OCI-LY7 (cell line): Measurements from ENCODE around the gene SLC9A3. TPM values are rescaled to one million over a fixed set of nuclear protein-coding genes. Genes with fewer than 3 reads are reported as not detected.

ENCODE experiments used
- BruUV-seq: library from RNA; stranded (reverse); fragments of 400-500 nt; replicated peaks from 2 replicates; lab custom pipeline; 2021; lab: Mats Ljungman, UMichigan
- CTCF ChIA-PET: fragments of 300-600 bp; sonication (Branson Sonifier 250); formaldehyde crosslinking; loops from one replicate; lab custom pipeline; 2022; ENCODE audit warnings: antibody characterized with exemption; ENCODE audit not compliant: unreplicated experiment; lab: Charles Lee
- POLR2A ChIA-PET: fragments of 300-600 bp; sonication (Branson Sonifier 250); formaldehyde crosslinking; loops from one replicate; lab custom pipeline; 2022; ENCODE audit warnings: antibody characterized with exemption; lab: Charles Lee
- DNase-seq: peaks from one replicate; pipeline ENCODE4 v3.0.0-alpha.2; 2015; ENCODE audit warnings: low spot score
- H2AFZ ChIP-seq: fragments of 200-600 bp; sonication (generic), shearing (Covaris generic); 2 replicates; pipeline ENCODE4 v1.6.1; 2014; ENCODE audit warnings: mild to moderate bottlenecking, antibody characterized with exemption, low read length, moderate library complexity
- H3K27ac ChIP-seq: fragments of 200-600 bp; sonication (generic); 2 replicates; pipeline ENCODE4 v1.5.1; 2014; ENCODE audit warnings: mixed run types, low read depth, mild to moderate bottlenecking, moderate library complexity, low read length, inconsistent platforms; ENCODE audit not compliant: poor library complexity, severe bottlenecking
- H3K36me3 ChIP-seq: fragments of 200-600 bp; sonication (generic); 2 replicates; pipeline ENCODE4 v1.6.1; 2014; ENCODE audit warnings: mild to moderate bottlenecking, antibody characterized with exemption, low read length, moderate library complexity, mixed read lengths; ENCODE audit not compliant: insufficient read depth
- H3K4me1 ChIP-seq: fragments of 200-600 bp; sonication (generic); 2 replicates; pipeline ENCODE4 v1.5.1; 2014; ENCODE audit warnings: mild to moderate bottlenecking, low read length; ENCODE audit not compliant: insufficient read depth, poor library complexity, severe bottlenecking
- H3K4me2 ChIP-seq: fragments of 200-600 bp; sonication (generic); 2 replicates; pipeline ENCODE4 v1.6.1; 2014; ENCODE audit warnings: mild to moderate bottlenecking, low read length
- H3K4me3 ChIP-seq: fragments of 200-600 bp; sonication (generic); 2 replicates; pipeline ENCODE4 v1.5.1; 2014; ENCODE audit warnings: mild to moderate bottlenecking, low read depth, low read length; ENCODE audit not compliant: poor library complexity, severe bottlenecking
- H3K79me2 ChIP-seq: fragments of 200-600 bp; sonication (generic); 2 replicates; pipeline ENCODE4 v1.6.1; 2016; ENCODE audit warnings: low read depth, mild to moderate bottlenecking, low read length, moderate library complexity, mixed read lengths; ENCODE audit not compliant: insufficient read depth
- H3K9me2 ChIP-seq: fragments of 200-600 bp; sonication (generic); 2 replicates; pipeline ENCODE4 v1.6.1; 2016; ENCODE audit warnings: mild to moderate bottlenecking, low read length, mixed read lengths; ENCODE audit not compliant: insufficient read depth
- H3K9me3 ChIP-seq: fragments of 200-600 bp; sonication (generic); 2 replicates; pipeline ENCODE4 v1.6.1; 2014; ENCODE audit warnings: mild to moderate bottlenecking, mixed run types, low read length, mixed read lengths
- H4K20me1 ChIP-seq: fragments of 200-600 bp; sonication (generic); 2 replicates; pipeline ENCODE4 v1.6.1; 2014; ENCODE audit warnings: mild to moderate bottlenecking, antibody characterized with exemption, low read length, moderate library complexity, mixed read lengths; ENCODE audit not compliant: insufficient read depth
- EZH2phosphoT487 ChIP-seq: fragments of 200-600 bp; sonication (generic); IDR thresholded peaks from 2 replicates; pipeline ENCODE4 v1.6.1; 2018; ENCODE audit warnings: low read depth, borderline replicate concordance, mild to moderate bottlenecking, mixed run types, antibody characterized with exemption, low read length, moderate library complexity, mixed read lengths
- intact Hi-C: fragments of 100-400 bp; cut with micrococcal nuclease; formaldehyde crosslinking; loops from one replicate; pipeline ENCODE4 v1.10.0; 2022; ENCODE audit not compliant: unreplicated experiment
- total RNA-seq, 2 experiments: library from RNA; depleted of rRNA in 1 of 2; stranded (reverse); fragments of >200 nt in 1 of 2; shearing (Covaris generic) in 1 of 2; gene quantifications; 2 replicates each; pipeline ENCODE4 v1.2.3, GENCODE V29; 2014 to 2022
- TF ChIP-seq, protein P1 (sequence below): fragments of 200-600 bp; sonication (generic); conservative IDR thresholded peaks from 2 replicates; pipeline ENCODE4 v1.5.1; 2014; ENCODE audit warnings: mild to moderate bottlenecking, antibody characterized with exemption, low read length, moderate library complexity, mixed read lengths

The SLC9A3 gene
- total RNA-seq, 2 experiments from 2014 or later = 2.0 to 4.3 TPM

DNA sequence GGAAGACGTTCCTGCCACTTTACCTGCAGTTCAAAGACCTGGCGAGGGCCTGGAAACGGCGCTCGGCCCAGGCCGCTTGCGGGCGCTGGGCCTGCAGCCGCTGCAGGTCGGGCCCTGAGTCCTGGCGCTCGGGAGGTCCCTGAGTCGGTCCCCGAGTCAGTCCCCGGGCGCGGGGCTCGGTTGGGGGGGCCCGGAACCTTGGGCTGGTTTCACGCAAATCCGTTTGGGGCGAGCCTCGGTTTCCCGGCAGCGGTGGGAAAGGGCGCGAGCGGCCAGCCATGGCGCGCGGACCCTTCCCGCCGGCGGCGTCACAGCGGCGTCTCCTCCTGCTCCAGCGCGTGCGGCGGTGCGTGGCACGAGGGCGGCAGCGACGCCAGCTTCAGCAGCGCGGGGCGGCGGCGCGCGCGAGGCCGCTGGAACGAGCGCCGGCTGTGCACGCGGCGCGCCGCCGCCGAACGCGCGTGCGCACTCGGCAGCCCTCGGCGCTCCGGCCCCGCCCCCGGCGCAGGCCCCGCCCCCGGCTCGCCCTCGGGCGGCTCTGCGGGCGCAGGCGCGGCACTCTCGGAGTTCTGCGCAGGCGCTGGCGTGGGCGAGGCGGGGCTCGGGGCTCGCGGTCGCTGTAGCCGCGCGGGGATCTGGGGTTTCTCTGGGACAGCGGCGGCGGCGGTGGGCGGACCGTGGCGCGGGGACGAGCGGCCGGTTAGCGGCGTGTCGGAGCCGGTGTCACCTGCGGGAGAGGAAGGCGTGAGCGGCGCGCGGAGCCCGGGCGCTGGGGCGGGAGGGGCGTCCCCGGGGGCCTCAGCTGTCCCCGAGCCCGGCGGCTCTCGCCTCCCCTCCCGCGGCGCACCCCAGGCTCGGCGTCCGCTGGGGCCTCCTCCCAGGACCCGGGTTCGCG, 51.3 kb downstream of the SLC9A3 start:
- Histone ChIP-seq H4K20me1 (peaks cover 4% of the 10 kb centered on the region; the same call in 1 of the 2 replicates), H3K4me2 (peak overlapping the region; percentile 99), H3K4me1 (peaks cover 24% of the 10 kb centered on the region), H3K9me2 (no peaks in the 10 kb centered on the region), H2AFZ (peak overlapping the region; percentile 55), H3K27ac (peak overlapping the region; percentile 50), H3K9me3 (no peaks in the 10 kb centered on the region), H3K79me2 (peaks cover 11% of the 10 kb centered on the region; the same call in 1 of the 2 replicates), H3K4me3 (peak overlapping the region; percentile 85), H3K36me3 (peaks cover 27% of the 10 kb centered on the region; the same call in 1 of the 2 replicates)
- DNase-seq = peak; percentile 91
- ChIA-PET POLR2A (no interaction called here), CTCF (no interaction called here)
- intact Hi-C loops = loop anchor here (10.0 kb wide), 1 partner anchor 142 kb away; the partner anchor contains the start of gene CEP72
- TF ChIP-seq EZH2phosphoT487 = no peak
- TF ChIP-seq, protein P1, sequence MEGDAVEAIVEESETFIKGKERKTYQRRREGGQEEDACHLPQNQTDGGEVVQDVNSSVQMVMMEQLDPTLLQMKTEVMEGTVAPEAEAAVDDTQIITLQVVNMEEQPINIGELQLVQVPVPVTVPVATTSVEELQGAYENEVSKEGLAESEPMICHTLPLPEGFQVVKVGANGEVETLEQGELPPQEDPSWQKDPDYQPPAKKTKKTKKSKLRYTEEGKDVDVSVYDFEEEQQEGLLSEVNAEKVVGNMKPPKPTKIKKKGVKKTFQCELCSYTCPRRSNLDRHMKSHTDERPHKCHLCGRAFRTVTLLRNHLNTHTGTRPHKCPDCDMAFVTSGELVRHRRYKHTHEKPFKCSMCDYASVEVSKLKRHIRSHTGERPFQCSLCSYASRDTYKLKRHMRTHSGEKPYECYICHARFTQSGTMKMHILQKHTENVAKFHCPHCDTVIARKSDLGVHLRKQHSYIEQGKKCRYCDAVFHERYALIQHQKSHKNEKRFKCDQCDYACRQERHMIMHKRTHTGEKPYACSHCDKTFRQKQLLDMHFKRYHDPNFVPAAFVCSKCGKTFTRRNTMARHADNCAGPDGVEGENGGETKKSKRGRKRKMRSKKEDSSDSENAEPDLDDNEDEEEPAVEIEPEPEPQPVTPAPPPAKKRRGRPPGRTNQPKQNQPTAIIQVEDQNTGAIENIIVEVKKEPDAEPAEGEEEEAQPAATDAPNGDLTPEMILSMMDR = no peak
- no TSS peak for BruUV-seq

DNA sequence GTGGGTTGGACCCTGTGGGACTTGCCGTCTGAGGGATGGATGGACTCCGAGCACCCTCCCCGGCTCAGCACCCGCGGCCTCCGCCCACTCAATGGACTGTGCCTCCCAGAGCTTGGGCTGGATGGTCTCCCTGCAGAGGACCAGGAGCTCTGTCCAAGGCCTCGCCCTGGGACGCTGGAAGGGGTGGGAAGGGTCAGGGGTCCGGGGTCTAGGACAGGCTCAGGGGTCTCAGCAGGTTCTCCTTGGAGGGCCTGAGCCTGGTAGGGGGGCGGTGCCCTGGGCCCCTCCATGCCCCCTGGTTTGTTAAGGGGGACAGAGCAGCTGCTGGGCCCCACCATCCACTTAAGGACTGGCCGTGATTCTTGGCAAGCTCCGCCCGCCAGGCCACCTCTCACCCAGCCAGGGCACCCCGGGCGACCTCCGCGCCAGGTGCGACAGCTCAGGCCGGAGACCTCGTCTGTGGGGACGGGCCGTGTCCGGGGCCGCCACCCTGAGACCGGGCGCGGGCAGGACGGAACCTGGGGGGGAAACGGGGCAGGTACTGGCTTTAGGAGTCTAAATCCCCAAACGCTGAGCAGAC, 52.1 kb downstream of the SLC9A3 start:
- no peak for DNase-seq
- peak overlapping the region; percentile 55; the same call in 1 of the 2 replicates for H2AFZ ChIP-seq
- ChIA-PET CTCF (interaction anchor here (0.6 kb wide), 2 partner anchors 48 to 284 kb away, joined by 10 to 24 read pairs; no protein-coding TSS in a partner anchor), POLR2A (interaction anchor here (0.6 to 0.9 kb wide), 2 partner anchors 58 to 795 kb away, joined by 3 read pairs; no protein-coding TSS in a partner anchor)
- H4K20me1 ChIP-seq = peaks cover 4% of the 10 kb centered on the region; the same call in 1 of the 2 replicates
- H3K27ac ChIP-seq = peak overlapping the region; percentile 50
- H3K9me3 ChIP-seq = no peaks in the 10 kb centered on the region
- peaks cover 11% of the 10 kb centered on the region; the same call in 1 of the 2 replicates for H3K79me2 ChIP-seq
- H3K4me1 ChIP-seq = peaks cover 24% of the 10 kb centered on the region
- H3K4me2 ChIP-seq = peak overlapping the region; percentile 87
- peaks cover 27% of the 10 kb centered on the region; the same call in 1 of the 2 replicates for H3K36me3 ChIP-seq
- intact Hi-C loops = loop anchor here (10.0 kb wide), 1 partner anchor 143 kb away; the partner anchor contains the start of gene CEP72
- H3K9me2 ChIP-seq = no peaks in the 10 kb centered on the region
- TF ChIP-seq, protein P1 = no peak
- peak overlapping the region; percentile 76 for H3K4me3 ChIP-seq
- BruUV-seq = TSS peak; percentile 67
